Measurements from ENCODE around the gene RNF43. TPM values are rescaled to one million over a fixed set of nuclear protein-coding genes. Genes with fewer than 3 reads are reported as not detected.

Gene RNF43
- total and polyA plus RNA-seq, 2 of the 13 experiments (the other 11 are each of a cell fraction or from before 2014, with no cell fraction given), result 31.0 to 53.4 TPM

DNA sequence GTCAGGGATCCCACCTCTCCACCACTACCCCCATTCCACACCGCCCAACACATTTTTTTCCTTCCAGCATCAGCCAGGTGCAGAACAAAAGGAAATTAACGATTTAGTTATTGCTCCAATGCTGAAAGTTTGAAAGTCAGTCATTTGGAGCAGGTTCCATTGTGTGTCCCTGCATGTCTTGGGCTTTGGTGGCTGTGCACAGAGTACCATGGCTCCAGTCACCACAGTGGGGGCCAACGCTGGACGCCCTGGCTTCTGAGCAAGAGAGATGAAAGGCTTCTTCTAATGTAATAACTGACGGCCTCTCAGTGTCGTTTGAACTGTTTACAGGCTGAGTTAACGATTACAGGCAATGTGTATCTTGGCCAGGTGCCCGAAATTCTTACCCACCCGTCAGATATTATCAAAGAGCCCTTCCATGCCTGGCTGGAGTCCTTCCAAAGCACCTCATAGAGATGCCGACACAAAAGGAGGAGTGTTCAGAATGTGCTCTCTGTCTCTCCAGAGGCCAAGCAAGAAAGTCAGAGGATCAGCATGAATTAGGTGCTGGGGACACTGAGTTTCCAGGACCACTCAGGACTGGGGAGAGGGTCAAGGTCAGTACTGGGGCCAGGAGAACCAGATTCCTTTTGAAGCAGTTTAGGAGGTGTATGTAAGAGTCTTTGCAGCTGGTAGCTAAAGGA, 25.9 kb downstream of the RNF43 start (continued):
- 0 out of 2 replicates have a peak, but pooled peaks have one; percentile 46 for TF ChIP-seq TEF (CRISPR knock-in tag; IDR thresholded peaks at IDR 0.05)
- peak; percentile 93 for TF ChIP-seq PHF5A (CRISPR knock-in tag; IDR thresholded peaks at IDR 0.05; ENCODE audit: low read depth, unreplicated experiment)
- TF ChIP-seq ZSCAN12 (CRISPR knock-in tag; IDR thresholded peaks at IDR 0.05), result peak; percentile 80; the same call in 1 of the 2 replicates
- peak; percentile 98 for TF ChIP-seq RXRB (CRISPR knock-in tag; IDR thresholded peaks at IDR 0.05; ENCODE audit: borderline replicate concordance)
- TF ChIP-seq PBX3 (CRISPR knock-in tag; IDR thresholded peaks at IDR 0.05; ENCODE audit: borderline replicate concordance), result peak; percentile 58; the same call in 1 of the 2 replicates
- TF ChIP-seq ZNF34 (CRISPR knock-in tag; IDR thresholded peaks at IDR 0.05; ENCODE audit: borderline replicate concordance), result peak; percentile 89; the same call in 1 of the 2 replicates
- peak; percentile 97 for TF ChIP-seq AFF4 (CRISPR knock-in tag; IDR thresholded peaks at IDR 0.05)
- no peak for TF ChIP-seq HES4 (CRISPR knock-in tag; IDR thresholded peaks at IDR 0.05; ENCODE audit: borderline replicate concordance)
- no peak for TF ChIP-seq ZNF713 (CRISPR knock-in tag; IDR thresholded peaks at IDR 0.05)
- TF ChIP-seq AKNA (CRISPR knock-in tag; IDR thresholded peaks at IDR 0.05; ENCODE audit: borderline replicate concordance), result no peak
- TF ChIP-seq MAFG (CRISPR knock-in tag; IDR thresholded peaks at IDR 0.05), result no peak
- TF ChIP-seq ZNF30 (CRISPR knock-in tag; IDR thresholded peaks at IDR 0.05), result no peak
- TF ChIP-seq RBM39 (IDR thresholded peaks at IDR 0.05; ENCODE audit: low read depth, low read length, poor library complexity, severe bottlenecking), result no peak
- peak; percentile 83 for TF ChIP-seq POLR2AphosphoS5 (IDR thresholded peaks at IDR 0.05; ENCODE audit: low read depth, low read length)
- TF ChIP-seq ZNF558 (CRISPR knock-in tag; IDR thresholded peaks at IDR 0.05; ENCODE audit: borderline replicate concordance), result no peak; the same call in 1 of the 2 replicates
- TF ChIP-seq HNRNPLL (IDR thresholded peaks at IDR 0.05; ENCODE audit: low read depth, low read length, poor library complexity, severe bottlenecking), result no peak
- peak; percentile 99 for TF ChIP-seq ZNF556 (CRISPR knock-in tag; IDR thresholded peaks at IDR 0.05; ENCODE audit: borderline replicate concordance)
- TF ChIP-seq SRSF4 (IDR thresholded peaks at IDR 0.05; ENCODE audit: low read depth, low read length, poor library complexity, severe bottlenecking), result no peak
